Anterior cingulate cortex (tissue), 58 donors: ENCODE measurements around the gene PRRT1B.
A peak's percentile ranks its signal among the peaks of the same experiment; 100 is the strongest.

Experiments used
- DNase-seq, 58 donors: peaks; one replicate each; lab custom pipeline; 2025; lab: John Stamatoyannopoulos, UW

Gene PRRT1B

DNA sequence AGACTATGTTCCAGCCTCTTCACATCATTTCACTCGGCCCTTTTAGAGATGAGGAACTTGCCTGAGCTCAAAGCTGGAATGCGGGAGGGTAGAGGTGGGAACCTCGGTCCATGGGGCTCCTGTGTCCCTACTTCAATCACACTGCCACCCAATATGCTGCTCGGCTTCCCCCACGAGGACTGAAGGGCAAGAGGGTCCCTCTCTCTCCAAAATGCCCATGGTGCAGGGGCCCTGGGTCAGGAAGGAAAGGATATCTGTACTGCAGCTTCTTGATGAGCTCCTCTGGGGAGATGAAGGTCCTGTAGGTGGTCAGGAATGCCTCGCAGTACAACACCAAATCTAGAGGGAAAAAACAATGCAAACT, 46.5 kb downstream of the PRRT1B start:
- no peak for DNase-seq

DNA sequence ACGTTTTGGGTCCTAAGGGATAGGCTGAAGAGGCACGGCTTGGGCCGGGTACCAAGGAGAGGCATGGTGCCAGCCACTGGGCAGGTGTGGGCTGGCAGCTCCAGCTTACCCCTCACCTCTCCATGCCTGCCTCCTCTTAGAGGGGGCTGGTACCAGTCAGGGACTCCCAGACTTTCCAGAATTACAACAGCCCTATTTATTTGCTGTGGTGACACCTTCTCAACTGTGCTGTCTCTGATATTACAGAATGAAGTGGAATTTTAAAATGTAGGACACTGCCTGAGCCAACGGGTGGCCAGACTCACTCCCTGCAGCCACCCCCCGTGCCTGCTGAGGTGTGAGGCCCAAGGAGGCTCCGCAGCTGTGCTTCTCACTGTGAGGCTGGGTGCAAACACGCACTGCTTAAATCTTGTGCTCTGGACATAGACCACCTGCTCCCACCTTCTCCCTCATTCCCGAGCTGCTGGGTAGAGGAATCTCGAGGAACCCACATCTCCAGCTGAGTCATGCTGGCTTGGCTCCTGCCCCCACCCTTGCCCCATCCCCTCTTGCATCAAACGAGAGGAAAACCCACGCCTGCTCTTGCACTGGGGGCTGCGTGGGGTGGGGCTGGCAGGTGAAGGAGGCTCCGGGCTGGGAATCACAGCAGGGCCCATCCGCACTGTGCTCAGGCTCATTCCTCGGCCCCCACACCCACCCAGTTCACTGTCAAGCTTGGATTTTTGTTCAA, 47.9 kb downstream of the PRRT1B start:
- peak in 3 of 58 donors; percentile 9 to 55 (median 18) for DNase-seq

DNA sequence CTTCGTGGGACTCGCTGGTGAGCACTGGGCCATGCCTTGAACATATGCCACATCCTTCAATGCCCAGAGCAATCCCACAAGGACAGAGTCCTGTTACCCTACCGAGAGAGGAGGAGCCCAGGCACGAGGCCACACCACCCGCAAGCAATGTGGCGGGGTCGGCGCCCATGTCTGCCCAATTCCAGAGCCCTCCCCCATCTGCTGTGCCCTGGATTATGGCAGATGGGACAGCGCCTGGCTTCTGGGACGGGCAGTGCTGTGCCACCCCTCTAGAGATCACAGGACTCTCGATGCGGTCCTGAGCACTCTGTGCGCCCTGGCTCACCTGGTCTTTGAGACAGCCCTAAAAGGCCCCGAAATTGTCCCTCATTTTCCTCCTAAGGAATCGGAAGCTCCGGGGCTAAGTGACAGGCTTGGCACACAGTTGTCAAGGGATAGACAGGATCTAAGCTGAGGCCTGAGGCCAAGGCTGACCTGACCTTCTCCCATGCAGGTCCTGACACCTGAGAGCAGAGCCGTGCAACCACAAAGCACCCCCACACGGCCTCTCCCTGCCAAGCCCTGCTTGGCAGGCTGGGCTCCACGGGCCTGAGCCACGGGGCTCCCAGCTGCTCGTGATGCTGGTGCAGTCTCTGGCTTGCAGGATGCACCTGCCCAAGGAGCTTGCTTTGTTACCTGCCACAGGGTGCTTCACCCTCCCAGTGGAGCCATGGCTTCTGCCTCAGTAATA, 48.8 kb downstream of the PRRT1B start:
- DNase-seq, result no peak

DNA sequence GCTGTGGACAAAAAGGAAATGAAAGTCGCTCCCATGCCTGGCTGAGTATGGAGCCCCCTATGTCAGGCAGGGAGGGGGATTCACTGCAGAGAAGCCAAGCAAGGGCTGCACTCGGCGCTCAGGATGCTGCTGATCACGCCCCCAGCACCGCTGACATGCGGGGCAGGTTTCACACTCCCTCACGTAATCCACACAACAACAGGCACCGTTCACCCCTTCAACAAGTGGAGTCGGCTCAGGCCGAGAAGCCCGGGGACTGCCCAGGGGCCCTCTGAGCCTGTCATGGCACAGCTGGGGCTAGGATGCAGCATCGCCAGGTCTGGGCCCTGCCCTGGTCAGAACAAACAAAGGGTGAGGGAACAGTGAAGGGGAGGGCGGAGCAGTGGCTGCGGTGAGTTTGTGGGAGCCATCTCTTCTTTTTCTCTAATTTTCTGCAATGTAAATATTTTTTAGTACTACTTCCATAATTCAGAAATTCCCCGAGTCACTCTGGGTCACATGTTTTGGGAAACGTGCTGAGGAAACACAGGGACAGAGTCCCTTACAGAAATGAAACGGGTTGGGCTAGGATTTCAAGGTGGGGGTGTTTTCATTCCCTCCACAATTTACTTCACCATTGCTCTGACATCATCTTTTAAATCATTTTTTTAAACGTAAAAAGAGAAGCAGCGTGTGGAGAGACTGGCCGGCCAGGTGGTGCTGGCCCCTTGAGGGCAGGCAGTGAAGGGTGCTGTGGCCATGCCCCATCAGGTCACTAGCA, 49.8 kb downstream of the PRRT1B start:
- no peak for DNase-seq

DNA sequence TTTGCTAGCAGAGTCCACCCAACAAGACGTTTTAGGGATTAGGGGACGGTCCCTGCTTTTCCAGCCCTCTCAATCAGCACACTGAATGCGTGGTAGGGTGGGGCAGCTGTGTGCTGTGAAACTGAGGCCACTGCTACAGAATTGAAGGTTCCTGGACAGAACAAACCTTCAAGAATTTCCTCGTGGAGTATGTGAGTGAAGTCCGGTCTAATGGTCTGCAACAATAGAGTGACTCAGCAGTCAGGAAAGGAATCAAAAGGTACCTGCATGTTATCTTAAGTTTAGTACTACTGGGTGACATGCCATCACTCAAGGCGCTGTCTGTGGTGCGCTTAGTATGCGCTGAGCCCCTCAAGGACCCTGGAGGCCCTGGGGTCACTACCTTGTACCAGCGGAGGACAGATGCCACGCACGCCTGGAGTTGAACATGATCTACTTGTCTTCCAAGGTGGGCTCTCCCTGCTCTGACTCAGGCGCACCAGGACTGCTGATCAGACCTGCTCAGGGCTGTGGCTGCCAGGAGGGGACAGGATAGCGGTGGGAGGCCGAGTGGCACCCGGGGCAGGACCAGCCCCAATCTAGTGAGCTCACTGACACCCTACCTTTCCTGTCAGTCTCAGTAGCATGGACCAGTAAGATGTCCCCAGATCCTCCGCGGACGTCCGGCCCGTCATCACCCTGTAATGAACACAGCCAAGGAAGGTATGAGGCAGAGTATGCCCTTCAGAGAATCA, 50.5 kb downstream of the PRRT1B start:
- DNase-seq, result no peak

DNA sequence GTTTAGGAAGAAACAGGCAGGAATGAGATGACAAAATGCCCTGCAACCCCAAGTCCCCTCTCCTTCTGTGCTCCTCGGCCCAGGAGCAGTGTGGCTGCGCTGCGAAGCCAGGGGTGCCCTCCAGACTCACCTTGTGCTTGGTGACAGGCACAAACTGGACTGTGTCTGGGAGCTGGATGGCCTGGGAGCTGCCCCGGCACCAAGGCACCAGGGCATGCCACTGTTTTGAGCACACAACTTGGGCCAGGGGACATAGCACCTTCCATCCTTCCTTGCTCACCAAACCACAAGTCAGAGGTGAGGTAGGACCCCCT, 51.1 kb downstream of the PRRT1B start:
- no peak for DNase-seq

DNA sequence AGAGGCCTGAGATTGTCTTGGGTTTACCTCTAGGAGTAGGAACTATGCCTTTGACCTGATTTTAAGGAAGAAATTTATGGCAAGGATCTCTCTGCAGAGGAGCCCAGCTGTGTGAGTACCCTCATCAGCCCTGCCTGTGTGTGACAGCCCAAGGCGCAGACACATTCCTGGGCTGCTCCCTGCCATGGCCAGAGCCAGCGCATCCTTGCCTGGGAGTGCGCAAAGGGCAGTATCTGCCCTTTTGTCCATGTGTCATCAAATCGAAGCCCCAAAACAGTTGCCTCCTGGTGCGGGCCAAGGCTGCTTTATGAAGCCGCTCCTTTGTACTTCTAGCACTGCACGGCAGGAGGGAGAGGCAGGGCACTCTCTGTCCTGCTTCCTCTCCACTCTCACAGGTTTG, 51.9 kb downstream of the PRRT1B start:
- DNase-seq, result no peak

DNA sequence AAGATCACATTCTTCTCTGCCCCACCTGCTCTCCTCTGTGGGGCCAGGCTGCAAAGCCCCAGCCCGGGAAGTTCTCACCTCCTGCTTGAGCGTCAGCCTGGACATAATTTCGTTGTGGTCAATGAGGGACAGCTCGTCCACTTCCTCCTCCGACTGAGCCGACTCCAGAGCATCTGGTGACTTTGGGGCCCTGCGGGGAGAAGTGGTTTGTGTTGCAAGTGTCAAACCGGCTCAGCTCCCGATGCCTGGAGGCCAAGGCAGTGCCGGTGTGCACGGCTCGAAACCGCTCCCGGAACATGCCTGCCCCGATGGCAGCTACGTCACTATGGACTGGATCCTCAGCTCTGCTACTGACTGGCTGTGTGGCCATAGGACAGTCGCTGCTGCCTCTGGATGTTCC, 52.8 kb downstream of the PRRT1B start:
- peak in 30 of 58 donors; percentile 10 to 71 (median 38) for DNase-seq

DNA sequence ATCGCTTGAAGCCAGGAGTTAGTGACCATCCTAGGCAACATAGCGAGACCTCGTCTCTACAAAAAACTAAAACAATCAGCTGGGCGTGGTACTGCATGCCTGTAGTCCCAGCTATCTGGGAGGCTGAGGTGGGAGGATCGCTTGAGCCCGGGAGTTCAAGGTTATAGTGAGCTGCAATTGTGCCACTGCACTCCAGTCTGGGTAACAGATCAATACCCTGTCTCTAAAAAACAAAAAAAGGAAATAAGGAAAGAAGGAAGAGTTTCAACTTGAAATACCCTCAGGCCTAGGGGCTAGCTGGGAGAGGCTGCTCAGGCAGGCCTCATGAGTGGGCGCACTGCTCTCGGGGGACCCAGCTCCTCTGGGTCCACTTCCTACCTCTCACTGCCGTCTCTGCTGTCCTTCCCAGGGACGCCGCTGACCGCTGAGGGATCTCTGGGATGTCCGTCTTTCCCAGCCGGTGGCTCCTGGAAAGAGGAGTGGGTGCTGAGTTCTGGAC, 56.4 kb downstream of the PRRT1B start:
- DNase-seq, result no peak

DNA sequence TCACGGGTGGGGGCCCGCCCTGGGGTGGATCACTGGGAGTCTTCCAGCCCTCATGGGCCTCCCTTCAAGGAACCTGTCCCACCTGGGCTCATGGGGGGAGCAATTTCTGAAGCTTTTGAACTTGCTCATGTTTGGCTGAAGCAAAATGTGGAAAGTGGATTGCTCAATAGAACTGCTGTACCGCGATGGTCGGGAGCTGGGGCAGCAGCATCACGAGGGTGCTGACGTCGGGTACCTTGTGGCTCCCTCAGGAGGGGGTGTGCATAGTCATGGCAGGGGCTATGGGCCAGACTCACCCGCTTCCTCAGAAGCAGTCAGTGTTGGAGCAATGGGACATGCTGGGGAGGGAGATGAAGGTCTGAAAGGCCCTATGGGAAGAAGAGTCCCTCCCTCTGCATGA, 57.9 kb downstream of the PRRT1B start:
- DNase-seq, result no peak

DNA sequence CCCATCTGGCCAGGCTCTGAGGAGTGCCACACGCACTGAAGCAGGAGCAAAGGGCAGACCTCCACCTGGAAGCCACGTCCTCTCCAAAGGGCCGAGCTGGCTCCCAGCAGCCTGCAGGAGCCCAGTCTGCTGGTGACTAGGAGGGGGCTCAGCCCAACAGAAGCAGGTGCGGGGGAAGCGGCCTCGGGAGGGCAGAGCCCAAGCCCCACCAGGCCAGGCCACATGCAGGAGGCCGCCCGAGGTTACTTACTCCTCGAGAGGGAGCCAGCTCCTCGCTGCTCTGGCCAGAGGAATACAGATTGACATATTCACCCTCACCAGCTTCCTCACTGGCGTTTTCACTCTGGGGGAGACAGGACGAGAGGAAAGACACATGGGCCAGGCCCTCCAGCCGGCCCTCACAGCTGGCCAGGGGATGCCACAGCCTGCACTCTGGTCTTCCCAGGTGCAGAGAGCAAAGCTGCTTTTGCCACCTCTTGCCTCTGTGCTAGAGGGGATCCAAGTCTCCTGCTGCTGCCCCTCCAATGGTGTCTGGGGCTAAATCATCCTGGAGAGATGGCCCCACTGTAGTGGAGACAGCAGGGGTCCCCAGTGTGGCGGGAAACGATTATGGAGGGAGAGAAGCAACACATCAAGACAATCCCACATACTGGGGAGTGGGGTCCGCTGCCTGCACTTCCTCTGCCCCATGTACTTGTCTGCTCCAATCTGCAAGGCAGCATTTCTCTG, 58.6 kb downstream of the PRRT1B start:
- no peak for DNase-seq

DNA sequence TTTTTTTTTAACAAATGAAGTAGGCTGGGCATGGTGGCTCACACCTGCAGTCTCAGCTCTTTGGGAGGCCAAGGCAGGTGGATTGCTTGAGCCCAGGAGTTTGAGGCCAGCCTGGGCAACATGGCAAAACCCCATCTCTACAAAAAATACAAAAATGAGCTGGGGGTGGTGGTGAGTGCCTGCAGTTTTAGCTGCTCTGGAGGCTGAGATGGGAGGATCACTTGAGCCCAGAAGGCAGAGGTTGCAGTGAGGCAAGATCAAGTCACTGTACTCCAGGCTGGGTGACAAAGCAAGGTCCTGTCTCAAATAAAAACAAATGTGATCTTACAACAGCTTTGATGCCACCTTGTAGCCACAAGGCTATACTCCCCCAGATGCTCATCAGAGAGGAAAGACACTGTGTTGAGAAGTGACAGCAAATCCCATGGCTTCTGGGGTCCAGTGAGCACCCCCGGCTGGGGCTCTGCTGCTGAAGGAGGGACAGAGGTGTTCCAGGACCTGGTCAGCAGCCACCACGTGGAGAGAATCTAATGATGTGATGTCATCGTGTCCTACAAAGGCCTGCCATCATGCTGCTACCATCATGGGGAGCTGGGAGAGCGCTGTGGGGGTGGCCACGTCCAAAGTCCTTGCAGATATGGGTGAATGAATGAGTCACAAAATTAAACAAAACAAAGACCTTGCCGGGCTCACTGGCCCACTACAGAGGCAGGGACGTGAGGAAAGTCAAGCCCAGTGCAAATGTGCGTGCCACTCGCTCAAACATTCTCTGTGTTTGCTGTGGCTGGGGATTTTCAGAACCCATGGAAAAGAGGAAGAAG, 60.7 kb downstream of the PRRT1B start:
- no peak for DNase-seq

DNA sequence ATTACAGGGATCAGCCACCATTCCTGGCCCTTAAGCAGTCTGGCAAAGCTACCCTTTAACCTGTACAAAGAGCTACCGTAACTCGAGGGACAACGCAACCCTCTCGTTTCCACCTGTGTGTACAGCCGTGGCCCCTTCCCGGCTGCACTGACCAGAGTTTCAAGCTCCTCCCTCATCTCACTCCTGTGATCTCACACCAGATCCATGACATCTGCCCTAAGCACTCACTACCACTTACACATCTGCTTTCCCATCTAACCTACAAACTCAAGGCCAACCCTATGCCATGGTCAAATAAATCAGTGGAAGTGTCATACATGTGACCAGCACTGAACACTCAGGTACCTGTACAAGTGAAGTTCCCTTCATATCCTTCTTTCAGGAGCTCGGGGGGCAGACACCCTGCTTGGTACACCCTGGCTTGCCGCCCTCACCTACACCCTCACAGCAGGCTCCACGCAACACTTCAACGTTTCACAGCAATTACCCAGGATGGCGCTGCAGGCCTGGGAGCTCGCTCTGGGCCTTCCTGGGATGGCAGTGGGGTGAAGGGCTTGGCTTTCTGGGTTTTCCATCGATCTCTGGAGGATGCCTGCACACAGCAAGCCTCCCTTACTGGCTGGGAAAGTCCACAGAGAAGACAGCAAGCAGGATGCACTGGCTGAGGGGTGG, 61.7 kb downstream of the PRRT1B start:
- DNase-seq, result no peak

DNA sequence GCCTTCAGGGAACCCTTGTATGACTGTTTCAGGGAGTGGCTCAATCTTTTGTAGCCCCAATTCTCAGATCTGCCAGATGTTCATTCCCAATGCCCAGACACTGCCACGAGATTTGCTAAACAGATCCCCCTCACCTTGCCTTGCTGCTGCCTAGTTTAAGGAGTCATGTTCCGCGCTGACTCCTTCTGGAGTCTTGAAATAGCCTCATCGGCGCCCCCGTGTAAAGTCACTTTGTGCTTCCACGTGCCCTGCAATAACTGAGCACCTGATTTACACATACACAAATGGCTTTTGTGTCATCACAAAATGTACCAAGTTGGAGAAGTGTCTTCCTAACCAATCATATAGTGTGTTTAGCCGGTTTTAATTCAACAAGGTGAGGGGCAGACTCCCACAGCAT, 62.3 kb downstream of the PRRT1B start:
- no peak for DNase-seq

DNA sequence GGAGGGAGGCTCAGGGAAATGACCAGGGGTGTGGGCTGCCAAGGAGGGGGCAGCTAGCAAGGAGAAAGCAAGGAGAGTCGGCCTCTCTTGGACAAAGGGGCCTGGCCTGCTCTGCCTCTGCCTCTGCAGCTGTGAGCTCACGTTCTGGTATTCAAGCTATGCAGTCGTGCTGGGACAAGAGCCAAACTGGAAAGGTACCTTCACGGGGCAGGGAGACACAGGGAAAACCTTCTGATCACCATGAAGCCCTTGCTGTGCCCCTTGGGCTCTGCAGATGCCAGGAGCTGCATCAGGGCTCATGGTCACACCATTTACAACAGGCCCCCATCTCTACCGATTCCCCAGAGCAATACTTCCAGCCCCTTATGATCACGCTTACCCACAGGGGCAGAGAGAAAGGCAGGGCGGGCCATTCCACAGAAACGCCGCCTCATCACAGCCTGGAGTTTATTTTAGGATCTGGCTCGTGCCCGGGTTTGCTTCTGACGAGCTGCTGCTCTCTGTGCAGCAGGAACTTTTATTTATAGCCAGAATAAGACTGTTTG, 63.2 kb downstream of the PRRT1B start:
- peak in 43 of 58 donors; percentile 13 to 82 (median 44) for DNase-seq
